Stimulated activated CD8-positive, alpha-beta memory T cell treated with anti-CD3 and anti-CD28 coated beads, Interleukin-7, amount 100 ng/mL, for 24 hours (primary cell): ENCODE results near the gene CACNG8.
"Not testable (repeated sequence)": the region's sequence is repeated elsewhere in the genome, so short reads cannot be mapped to it uniquely, and the experiment has no call there.

Source experiments
- DNase-seq: peaks from one replicate; pipeline ENCODE4 v3.0.0-alpha.2; 2020; ENCODE audit warnings: low read depth

Gene CACNG8

DNA sequence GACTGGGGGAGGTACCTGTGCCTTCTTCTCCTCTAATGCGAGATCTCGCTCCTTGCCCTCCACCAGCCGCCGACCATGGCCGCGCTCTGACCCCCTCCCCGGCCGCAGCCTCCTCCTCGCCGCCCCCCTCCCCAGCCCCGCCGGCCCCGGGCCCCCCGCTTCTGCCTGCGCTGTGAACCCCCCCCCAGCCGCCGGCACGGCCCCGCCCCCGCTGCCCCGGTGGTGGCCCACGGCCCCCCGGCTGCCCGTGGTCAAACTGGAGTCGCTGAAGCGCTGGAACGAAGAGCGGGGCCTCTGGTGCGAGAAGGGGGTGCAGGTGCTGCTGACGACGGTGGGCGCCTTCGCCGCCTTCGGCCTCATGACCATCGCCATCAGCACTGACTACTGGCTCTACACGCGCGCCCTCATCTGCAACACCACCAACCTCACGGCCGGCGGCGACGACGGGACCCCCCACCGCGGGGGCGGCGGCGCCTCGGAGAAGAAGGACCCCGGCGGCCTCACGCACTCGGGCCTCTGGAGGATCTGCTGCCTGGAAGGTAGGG lies at the start of gene CACNG8:
TSS of gene CACNG8 (plus strand) at position 51 of the 545 bp plus-strand sequence.
- no peak for DNase-seq

DNA sequence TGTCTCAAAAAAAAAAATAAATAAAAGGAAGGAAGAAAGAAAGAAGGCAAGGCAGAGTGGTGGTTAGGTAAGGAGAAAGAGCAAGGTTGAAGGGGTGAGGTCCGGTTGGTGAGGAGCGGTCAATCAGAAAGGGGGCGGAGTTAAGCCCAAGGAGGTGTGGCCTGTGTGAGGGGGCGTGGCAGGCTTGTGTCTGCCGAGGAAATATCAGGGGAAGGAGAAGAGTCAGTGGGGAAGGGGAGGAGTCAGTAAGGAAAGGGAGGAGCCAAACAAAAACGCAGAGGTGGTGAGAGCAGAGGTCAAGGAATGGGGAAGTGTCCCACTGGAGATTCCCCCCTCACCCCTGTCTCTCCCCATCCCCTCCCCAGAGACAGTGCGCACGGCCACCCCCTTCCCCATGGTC lies 47.7 kb upstream of the CACNG8 start:
- no peak for DNase-seq

DNA sequence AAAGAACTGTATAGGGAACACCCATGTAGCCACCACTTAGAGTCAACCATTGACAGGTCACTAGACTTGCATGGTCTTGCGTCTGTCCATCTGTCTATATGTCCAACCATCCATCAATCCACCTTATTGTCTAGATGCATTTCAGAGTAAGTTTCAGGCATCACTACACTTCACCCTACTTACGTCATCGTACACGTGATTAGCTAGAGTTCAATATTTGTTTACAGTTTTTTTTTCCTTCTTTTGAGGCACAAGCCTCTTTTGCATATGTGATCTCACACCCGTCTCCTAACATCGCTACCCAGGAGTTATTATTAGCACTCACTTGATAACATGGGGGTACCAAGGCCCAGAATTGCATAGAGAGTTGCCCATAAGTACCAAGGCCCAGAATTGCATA lies 46.7 kb upstream of the CACNG8 start:
- DNase-seq: no peak

DNA sequence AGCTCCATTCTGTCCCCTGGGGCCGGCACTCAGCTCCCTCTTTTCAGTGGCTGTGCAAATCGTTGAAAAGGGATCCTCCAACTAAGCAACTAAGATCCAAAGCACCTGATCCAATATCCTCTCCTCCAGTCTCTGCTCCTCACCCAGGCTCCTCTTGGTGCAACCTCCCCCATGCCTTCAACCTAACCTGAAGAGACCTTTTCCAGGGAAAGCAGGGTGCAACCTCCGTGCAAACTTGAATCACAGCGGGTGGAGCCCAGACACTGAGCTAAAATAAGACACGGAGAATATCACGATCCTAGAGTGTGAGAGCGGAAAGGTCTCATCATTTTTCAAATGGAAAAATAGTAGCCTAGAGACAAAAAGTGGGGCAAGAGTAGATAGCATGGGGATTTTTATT lies 45.4 kb upstream of the CACNG8 start:
- DNase-seq: no peak

DNA sequence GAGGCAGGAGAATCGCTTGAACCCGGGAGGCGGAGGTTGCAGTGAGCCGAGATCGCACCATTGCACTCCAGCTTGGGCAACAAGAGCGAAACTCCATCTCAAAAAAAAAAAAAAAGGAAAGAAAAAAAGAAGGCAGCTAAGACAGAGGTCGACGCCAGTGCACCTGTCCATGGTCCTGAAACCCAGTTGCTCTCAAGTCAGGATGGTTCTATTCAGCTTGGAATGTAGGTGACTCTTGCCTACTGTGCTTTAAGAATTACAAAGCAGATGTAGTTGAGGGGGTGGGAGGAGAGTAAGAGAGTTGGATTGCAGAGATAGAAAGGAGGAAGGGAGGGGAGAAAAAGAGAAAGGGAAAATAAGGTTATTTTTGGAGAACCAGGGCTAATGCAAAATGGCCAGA lies 35.0 kb upstream of the CACNG8 start:
- no peak for DNase-seq

DNA sequence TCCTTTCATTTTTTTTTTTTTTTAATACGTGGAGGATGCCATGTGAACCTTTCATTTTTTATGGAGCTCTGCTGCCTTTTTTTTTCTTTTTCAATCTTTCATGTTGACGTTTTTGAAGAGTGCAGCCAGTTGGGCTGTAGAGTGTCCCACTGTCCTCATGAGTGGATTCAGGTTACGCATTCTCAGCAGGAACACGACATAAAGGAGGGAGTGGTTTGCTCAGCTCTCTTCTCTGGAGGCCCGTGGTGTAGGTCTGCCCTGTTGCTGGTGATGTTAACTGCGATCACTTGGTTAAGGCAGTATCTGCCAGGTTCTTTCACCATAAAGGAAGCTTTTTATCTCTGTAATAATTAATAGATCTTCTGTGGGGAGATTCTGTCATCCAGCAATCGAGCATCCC lies 26.7 kb upstream of the CACNG8 start:
- no peak for DNase-seq

DNA sequence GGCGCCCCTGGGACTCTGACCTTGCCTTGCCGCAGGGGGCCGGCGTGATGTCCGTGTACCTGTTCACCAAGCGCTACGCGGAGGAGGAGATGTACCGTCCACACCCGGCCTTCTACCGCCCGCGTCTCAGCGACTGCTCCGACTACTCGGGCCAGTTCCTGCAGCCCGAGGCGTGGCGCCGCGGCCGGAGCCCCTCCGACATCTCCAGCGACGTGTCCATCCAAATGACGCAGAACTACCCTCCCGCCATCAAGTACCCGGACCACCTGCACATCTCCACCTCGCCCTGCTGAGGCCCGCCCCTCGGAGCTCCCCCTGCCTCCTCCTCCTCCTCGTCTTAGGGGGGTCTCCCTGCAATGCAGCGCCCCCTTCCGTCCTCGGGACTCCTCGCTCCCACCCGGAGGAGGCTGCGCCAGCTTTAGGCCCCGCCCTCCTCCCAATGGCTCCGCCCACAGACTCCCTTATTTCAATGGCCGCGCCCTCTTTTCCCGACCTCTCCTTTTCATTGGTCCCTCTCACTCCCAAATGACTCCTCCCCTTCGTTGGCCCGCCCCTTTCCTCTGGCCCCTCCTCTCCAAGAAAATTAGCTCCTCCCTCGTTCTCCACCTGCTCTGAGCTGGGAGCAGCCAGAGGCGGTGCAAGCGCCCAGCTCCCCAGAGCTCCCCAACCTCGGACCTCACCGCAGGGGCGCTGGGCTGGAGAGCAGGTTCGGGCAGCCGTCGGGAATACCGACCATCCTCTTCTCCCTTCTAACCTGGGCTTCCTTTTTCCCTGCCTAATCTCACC lies 20.5 kb upstream of the CACNG8 start:
- no peak for DNase-seq

DNA sequence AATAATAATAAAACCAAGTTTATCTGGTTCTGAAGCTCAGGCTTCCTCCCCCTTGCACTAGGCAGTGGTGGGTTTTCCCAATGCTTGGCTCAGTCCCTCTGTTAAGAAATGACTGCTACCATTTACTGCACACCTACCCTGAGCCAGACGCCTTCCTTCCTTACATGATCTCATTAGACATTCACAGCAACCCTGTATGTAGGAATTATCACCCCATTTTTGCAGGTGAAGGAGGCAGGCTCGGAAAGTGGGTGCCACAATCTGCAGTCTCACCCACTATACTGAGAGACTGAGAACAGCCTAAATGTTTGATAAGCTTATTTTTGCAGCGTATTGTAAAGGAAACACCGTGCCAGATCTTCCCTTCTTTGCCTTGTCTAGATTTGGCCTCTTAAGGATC lies 18.3 kb upstream of the CACNG8 start:
- DNase-seq: no peak

DNA sequence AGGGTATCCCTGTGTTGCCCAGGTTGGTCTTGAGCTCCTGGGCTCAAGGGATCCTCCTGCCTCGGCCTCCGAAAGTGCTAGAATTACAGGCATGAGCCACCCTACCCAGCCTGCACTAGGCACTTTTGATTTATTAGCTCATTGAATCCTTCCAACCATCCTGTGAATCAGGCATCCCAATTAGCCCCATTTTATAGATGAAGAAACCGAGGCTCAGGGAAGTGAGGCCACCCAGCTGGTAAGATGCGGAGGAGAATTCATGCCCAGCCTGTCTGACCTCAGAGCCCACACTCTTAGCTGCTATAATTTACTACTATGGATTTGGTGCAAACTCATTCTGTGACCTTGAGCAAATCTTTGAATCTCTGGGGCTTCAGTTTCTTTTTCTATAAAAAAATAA lies 17.8 kb upstream of the CACNG8 start:
- no peak for DNase-seq

DNA sequence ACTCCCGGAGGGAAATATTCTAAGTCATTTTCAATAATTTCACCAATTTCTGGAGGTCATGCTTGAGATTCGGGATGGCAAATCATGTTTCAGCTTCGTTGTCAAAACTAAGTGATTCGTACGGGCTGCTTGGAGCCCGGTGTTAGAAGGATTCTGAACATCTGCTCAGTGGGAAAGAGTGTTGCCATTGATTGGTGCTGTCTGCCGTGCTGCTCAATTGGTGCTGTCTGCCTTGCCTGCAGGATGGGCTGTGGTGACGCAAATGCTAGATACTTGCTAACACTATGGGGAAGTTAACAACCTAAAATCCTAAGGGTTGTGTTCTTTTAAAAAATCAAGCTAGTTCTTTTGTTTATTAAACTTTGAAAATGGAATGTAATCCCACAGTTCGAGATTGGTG lies 17.3 kb upstream of the CACNG8 start:
- DNase-seq: no peak

DNA sequence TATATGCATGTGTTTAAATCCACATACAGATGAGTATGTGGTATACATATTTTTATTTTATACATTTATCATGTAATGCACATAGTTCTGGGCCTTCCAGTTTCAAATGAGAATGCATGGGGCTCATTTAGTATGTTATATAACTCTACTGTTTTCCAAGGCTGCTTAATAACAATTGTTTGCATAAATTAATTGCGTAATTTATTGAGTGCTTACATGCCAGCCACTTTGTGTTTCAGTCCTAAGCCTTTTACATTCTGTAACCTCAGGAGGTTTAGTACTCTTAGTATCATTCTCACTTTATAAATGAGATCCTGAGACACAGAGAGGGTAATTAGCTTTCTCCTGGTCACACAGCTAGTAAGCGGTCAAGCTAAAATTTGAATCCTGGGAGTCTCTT lies 16.7 kb upstream of the CACNG8 start:
- DNase-seq: no peak

DNA sequence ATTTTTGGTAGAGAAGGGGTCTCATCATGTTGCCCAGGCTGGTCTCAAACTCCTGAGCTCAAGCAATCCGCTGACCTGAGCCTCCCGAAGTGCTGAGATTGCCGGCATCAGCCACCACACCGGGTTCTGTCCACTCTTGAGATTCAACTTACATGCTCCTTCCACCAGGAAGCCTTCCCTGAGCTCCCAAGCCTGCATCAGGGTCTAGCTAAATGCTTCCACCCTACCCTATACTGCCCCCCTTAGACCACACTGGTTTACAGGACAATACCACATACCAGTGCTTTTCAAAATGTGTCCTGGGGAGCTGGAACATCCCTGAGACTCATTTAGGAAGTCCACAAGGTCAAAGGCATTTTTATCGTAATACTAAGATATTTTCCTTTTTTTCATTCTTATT lies 15.1 kb upstream of the CACNG8 start:
- no peak for DNase-seq

DNA sequence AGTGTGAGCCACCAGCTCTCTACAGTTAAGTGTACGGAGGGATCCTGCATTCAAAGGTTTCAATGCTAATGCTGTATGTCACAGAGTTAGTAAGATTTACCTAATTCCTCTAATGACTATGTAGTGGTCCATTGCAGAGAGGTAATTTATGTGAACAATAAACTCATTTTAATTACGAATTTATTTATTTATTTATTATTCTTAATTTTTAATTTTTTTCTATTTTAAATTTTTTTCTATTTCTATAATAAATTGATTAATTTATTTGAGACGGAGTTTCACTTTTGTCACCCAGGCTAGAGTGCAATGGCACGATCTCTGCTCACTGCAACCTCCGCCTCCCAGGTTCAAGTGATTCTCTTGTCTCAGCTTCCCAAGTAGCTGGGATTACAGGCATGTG lies 14.1 kb upstream of the CACNG8 start:
- not testable (repeated sequence) for DNase-seq

DNA sequence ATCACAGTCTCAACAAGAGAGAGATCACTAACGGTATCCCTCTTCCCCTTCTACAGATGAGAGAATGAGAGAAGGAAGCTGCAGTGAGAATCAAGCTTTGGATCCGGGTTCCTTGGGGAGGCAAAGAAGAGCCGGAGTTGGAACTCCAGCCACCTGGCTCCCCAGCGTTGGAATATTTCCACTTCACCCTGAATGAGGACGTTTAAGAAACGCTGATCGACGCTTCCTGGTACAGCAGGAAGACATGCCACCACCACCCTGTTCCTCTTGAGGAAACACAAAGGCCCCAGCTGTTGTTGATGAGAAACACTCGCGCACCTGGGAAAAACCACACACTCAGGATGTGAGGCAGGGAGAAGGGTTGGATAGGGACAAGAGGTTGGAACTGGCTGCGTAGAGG lies 11.3 kb upstream of the CACNG8 start:
- no peak for DNase-seq

DNA sequence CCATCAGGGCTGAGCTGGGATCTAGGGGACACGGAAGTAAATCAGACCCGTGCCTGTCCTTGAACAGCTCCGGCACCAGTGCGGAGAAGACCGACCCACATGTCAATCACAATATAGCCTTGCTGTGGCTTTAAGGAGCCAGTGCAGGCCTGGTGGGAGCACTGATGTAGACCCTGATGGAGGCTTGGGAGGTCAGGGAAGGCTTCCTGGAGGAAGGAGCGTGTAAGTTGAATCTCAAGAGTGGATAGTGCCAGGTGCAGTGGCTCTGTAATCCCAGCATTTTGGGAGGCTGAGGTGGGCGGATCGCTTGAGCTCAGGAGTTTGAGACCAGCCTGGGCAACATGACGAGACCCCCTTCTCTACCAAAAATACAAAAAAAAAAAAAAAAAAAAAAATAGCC lies 10.8 kb upstream of the CACNG8 start:
- DNase-seq: no peak

DNA sequence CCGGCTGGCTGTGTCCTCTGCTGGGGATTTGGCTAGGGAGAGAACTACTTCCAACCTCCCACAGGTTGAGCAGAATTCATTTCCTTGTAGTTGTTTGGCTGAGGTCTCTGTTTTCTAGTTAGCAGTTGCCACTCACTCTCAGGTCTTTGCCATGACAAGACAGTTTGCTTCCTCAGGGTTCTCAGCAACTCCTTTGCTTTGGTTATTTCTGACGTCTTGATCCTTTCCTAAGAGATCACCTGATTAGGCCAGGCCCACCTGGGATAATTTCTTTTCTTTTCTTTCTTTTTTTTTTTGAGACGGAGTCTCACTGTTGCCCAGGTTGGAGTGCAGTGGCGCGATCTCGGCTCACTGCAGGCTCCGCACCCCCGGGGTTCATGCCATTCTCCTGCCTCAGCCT lies 9.4 kb upstream of the CACNG8 start:
- DNase-seq: no peak

DNA sequence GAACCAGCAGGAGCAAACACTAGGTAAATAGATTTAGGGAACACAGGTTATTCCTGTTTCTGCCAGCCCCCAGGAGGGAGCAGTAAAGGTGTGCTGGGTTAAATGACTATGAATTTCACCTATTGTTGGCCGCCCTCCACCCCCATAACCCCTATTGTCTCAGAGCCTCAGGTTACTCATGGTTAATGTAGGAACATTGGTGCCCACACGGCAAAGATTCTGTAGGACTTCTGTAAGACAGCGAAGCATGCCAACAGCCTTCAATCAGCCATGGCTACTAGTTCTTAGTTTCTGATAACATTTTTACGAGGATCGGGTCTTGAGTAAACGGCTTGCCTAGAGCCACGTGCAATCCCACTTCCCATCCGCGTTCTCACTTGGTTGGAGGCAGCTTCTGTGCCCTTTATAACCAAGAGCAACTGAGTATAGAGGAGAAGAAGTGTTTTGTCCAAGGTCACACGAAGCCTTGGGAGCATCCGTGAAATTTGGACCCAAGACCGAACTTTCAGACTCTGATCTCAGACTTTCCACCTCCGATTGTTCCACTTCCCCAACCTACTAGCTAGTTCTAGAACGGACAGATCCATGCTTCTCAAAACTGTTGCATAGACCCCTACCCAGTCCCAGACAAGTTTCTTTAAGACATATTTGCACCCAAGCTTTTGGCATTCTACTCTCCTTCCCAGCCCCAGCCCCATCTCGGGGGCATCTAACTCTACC lies 5.1 kb upstream of the CACNG8 start:
- no peak for DNase-seq

DNA sequence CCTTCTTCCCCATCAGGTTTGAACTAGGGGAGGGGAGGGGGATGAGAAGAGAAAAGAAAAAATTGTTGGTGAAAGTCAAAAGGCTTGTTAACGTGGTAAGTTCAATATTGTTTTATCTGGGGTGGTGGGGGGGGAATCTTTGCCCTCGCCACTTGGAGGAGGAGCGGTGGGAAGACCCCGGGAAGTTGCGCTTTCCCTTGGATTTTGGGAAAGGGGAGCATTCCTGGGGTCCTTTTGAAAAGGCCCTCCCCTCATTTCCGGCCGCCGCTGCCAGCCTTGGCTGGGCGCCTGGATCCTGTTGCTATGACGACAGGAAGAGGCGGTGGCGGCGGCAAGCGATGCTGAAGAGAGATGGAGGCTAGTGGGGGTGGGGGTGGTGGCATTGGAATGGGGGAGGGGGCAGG lies 4.6 kb upstream of the CACNG8 start:
- no peak for DNase-seq

DNA sequence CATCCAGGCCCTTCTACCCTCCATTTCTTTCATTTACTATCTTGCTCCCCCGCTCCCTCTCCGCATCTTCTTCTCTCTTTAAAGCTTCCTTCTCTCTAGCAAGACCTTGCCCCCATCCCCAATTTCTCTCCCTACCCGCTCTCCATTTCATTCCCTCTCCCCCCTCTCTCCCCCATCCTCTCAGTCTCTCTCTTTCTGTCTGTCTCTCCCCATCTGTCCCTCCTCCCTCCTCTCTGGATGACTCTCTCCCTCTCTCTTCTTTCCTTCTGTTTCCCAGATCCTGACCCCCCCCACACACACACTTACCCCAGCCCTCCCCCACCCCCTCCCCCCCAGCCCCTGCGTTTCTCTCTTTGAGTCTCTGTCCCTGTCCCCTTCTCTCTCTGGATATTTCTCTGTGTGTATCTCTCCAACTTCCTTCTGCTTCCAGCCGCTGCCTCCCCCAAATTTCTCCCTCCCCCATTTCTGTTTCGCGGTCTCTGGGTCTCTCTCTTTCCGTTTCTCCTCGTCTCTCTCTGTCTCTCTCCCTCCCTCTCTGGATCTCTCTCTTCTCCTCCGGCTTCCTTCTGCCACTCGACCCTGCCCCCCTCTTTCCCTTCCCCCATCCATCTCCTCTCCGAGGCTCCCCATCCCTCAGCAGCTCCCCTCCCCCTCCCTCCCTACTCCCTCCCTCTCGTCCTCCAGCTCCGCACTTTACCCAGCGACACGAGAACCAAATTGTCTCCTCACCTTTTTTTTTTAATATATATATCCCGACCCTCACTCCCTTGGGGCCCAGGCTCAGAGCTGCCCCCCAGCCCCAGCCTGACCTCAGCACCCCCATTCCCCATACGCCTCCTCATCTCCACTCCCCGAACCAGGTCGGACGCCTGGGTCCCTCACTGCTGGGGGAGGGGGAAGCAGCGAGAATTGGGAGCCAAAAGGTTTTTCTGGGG lies 3.6 kb upstream of the CACNG8 start:
- DNase-seq: no peak

DNA sequence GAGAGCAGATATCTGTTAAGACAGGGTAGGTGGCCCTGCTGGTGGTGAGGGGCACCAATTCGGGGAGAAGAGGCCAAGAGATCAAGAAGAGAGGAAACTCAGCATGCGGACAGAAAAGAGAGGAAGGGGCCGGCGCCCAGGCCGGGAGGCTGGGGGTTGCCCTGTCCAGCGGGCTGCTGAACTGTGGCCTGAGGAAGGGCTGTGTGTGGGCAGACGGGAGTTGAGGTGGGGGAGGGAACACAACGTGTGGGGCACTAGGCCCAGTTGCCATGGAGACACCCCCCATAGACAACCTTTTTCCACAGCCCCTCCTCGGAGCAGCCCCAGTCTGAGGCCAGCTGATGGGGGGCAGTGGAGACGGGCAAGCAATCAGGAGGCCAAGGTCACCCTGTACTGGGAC lies 2.5 kb upstream of the CACNG8 start:
- no peak for DNase-seq

DNA sequence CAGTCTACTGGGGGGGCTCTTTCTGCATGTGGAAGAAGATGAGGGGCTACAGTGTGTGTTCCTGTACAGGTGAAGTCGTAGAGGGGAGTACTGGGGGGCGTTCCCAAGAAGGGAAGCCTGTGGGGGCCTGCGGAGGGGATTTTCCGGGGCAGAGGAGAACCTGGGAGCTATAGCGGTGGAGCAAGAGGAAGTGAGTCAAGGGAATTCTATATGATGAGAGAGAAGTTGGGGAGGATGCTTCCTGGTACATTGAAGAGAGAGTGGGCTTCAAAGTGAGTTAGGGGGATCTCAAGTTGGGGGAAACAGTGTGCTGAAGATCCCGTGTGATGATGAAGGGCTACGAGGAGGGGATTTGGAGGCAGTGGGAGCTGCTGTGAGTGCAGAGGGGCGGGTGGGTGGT lies 1.9 kb upstream of the CACNG8 start:
- no peak for DNase-seq
